Esophagus squamous epithelium (tissue), 4 donors: Measurements from ENCODE around the gene LRP1B.

Experiments used
- CTCF ChIP-seq, 6 experiments: fragments of 450-650 bp in 4 of 6; fragments of 200-600 bp in 2 of 6; sonication (generic) in 2 of 6; IDR thresholded peaks; one replicate each; pipeline ENCODE4 v1.5.1; 2016 to 2019; ENCODE audit warnings: antibody characterized with exemption in 6 of 6, mild to moderate bottlenecking in 4 of 6, moderate library complexity in 4 of 6
- POLR2A ChIP-seq, 4 donors: fragments of 450-650 bp; IDR thresholded peaks; one replicate each; pipeline ENCODE4 v1.6.1; 2017; ENCODE audit warnings: antibody characterized with exemption in 4 of 4, mild to moderate bottlenecking in 4 of 4, moderate library complexity in 3 of 4

GRCh38 chr2:141610564-141611175, 520.1 kb downstream of the LRP1B start:
- TF ChIP-seq CTCF (IDR thresholded peaks at IDR 0.05) (no peak), POLR2A (IDR thresholded peaks at IDR 0.05) (no peak)
